PC-9 (cell line): Measurements from ENCODE around the gene PRUNE2. TPM values are rescaled to one million over a fixed set of nuclear protein-coding genes. Genes with fewer than 3 reads are reported as not detected.

Source experiments
- BruUV-seq: library from RNA; stranded (reverse); fragments of 400-500 nt; replicated peaks from 2 replicates; lab custom pipeline; 2021; lab: Mats Ljungman, UMichigan
- CTCF ChIA-PET: fragments of 300-600 bp; sonication (Branson Sonifier 250); formaldehyde crosslinking; loops from one replicate; lab custom pipeline; 2022; ENCODE audit warnings: antibody characterized with exemption; lab: Charles Lee
- POLR2A ChIA-PET: fragments of 300-600 bp; sonication (Branson Sonifier 250); formaldehyde crosslinking; loops from one replicate; lab custom pipeline; 2022; ENCODE audit warnings: antibody characterized with exemption; ENCODE audit not compliant: unreplicated experiment; lab: Charles Lee
- DNase-seq, 2 experiments: peaks; one replicate each; pipeline versions ENCODE4 v3.0.0 to v3.0.0-alpha.2; 2015 to 2022; ENCODE audit warnings: mixed read lengths in 1 of 2
- H2AFZ ChIP-seq: fragments of 200-600 bp; sonication (generic); 2 replicates; pipeline ENCODE4 v1.8.1; 2017; ENCODE audit warnings: antibody characterized with exemption
- H3F3A ChIP-seq: fragments of 200-600 bp; sonication (generic); 2 replicates; pipeline ENCODE4 v1.8.1; 2017; ENCODE audit warnings: antibody characterized with exemption, mild to moderate bottlenecking, low read depth; ENCODE audit not compliant: insufficient read depth
- H3K27ac ChIP-seq: fragments of 200-600 bp; sonication (generic); 2 replicates; pipeline ENCODE4 v1.6.1; 2016; ENCODE audit warnings: mixed run types
- H3K27me3 ChIP-seq: fragments of 200-600 bp; sonication (generic); 2 replicates; pipeline ENCODE4 v1.6.1; 2016; ENCODE audit warnings: low read depth, mixed run types; ENCODE audit not compliant: insufficient read depth
- H3K36me3 ChIP-seq: fragments of 200-600 bp; sonication (generic); 2 replicates; pipeline ENCODE4 v1.6.1; 2016; ENCODE audit warnings: low read depth, mixed run types
- H3K4me1 ChIP-seq: fragments of 200-600 bp; sonication (generic); replicated peaks from 2 replicates; pipeline ENCODE4 v1.6.1; 2016; ENCODE audit warnings: mixed run types; ENCODE audit not compliant: insufficient read depth
- H3K4me2 ChIP-seq: fragments of 200-600 bp; sonication (generic); 2 replicates; pipeline ENCODE4 v1.6.1; 2017; ENCODE audit warnings: mixed run types
- H3K4me3 ChIP-seq: fragments of 200-600 bp; sonication (generic); 2 replicates; pipeline ENCODE4 v1.6.1; 2016; ENCODE audit warnings: mixed run types
- H3K79me2 ChIP-seq: fragments of 200-600 bp; sonication (generic); 2 replicates; pipeline ENCODE4 v1.6.1; 2017; ENCODE audit warnings: low read depth, mixed run types
- H3K9me2 ChIP-seq: fragments of 200-600 bp; sonication (generic); 2 replicates; pipeline ENCODE4 v1.8.1; 2017; ENCODE audit warnings: mild to moderate bottlenecking; ENCODE audit not compliant: insufficient read depth
- H3K9me3 ChIP-seq: fragments of 200-600 bp; sonication (generic); 2 replicates; pipeline ENCODE4 v1.8.1; 2016; ENCODE audit warnings: low read depth; ENCODE audit not compliant: insufficient read depth
- H4K20me1 ChIP-seq: fragments of 200-600 bp; sonication (generic); 2 replicates; pipeline ENCODE4 v1.8.1; 2017; ENCODE audit not compliant: insufficient read depth
- EZH2 ChIP-seq: fragments of 200-600 bp; sonication (generic); IDR thresholded peaks from 2 replicates; pipeline ENCODE4 v1.8.0; 2017; ENCODE audit warnings: antibody characterized with exemption, low read depth
- intact Hi-C: fragments of 100-400 bp; cut with micrococcal nuclease; formaldehyde crosslinking; loops from one replicate; pipeline ENCODE4 v1.10.0; 2022; ENCODE audit not compliant: unreplicated experiment
- total RNA-seq: library from RNA; stranded (reverse); gene quantifications from 2 replicates; pipeline ENCODE4 v1.2.3, GENCODE V29; 2021
- TF ChIP-seq, protein P1 (sequence below): fragments of 200-600 bp; sonication (generic); conservative IDR thresholded peaks from 2 replicates; pipeline ENCODE4 v1.6.1; 2017; ENCODE audit warnings: mixed run types, antibody characterized with exemption, mild to moderate bottlenecking, moderate library complexity

The PRUNE2 gene
- total RNA-seq, 1 experiment from 2014 or later, result 0.20 TPM

DNA sequence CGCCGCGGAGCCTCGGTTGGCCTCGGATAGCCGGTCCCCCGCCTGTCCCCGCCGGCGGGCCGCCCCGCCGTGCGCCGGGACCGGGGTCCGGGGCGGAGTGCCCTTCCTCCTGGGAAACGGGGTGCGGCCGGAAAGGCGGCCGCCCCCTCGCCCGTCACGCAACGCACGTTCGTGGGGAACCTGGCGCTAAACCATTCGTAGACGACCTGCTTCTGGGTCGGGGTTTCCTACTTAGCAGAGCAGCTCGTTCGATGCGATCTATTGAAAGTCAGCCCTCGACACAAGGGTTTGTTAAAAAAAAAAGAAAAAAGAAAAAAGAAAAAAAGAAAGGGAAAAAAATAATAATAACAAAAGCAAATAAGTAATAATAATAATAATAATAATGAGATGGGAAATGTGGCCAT lies 334.2 kb downstream of the PRUNE2 start:
- TSS peak; percentile 24 for BruUV-seq
- DNase-seq, result peak in 1 of 2 experiments; percentile 16
- peaks cover 3% of the 10 kb centered on the region; the same call in 1 of the 2 replicates for H3K9me3 ChIP-seq
- H3K27ac ChIP-seq, result no peak overlapping the region
- H3K4me1 ChIP-seq, result no peaks in the 10 kb centered on the region
- H4K20me1 ChIP-seq, result no peaks in the 10 kb centered on the region
- H3K27me3 ChIP-seq, result no peaks in the 10 kb centered on the region
- H3K4me2 ChIP-seq, result no peak overlapping the region
- CTCF ChIA-PET, result no interaction called here
- intact Hi-C loops, result loop anchor here (10.0 kb wide), 2 partner anchors 83 to 197 kb away; no protein-coding TSS in a partner anchor
- POLR2A ChIA-PET, result interaction anchor here (0.7 kb wide), 1 partner anchor 110 kb away, joined by 5 read pairs; no protein-coding TSS in a partner anchor
- no peak overlapping the region for H3K4me3 ChIP-seq
- no peaks in the 10 kb centered on the region for H3K36me3 ChIP-seq
- TF ChIP-seq, protein P1, sequence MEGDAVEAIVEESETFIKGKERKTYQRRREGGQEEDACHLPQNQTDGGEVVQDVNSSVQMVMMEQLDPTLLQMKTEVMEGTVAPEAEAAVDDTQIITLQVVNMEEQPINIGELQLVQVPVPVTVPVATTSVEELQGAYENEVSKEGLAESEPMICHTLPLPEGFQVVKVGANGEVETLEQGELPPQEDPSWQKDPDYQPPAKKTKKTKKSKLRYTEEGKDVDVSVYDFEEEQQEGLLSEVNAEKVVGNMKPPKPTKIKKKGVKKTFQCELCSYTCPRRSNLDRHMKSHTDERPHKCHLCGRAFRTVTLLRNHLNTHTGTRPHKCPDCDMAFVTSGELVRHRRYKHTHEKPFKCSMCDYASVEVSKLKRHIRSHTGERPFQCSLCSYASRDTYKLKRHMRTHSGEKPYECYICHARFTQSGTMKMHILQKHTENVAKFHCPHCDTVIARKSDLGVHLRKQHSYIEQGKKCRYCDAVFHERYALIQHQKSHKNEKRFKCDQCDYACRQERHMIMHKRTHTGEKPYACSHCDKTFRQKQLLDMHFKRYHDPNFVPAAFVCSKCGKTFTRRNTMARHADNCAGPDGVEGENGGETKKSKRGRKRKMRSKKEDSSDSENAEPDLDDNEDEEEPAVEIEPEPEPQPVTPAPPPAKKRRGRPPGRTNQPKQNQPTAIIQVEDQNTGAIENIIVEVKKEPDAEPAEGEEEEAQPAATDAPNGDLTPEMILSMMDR, result no peak
- TF ChIP-seq EZH2, result no peak
- no peak overlapping the region for H2AFZ ChIP-seq
- no peaks in the 10 kb centered on the region for H3K79me2 ChIP-seq
- H3F3A ChIP-seq, result peaks cover 4% of the 10 kb centered on the region; the same call in 1 of the 2 replicates
- H3K9me2 ChIP-seq, result no peaks in the 10 kb centered on the region

GRCh38 chr9:76571288-76571687 lies 334.6 kb downstream of the PRUNE2 start:
- Histone ChIP-seq H3K4me3 (no peak overlapping the region), H3K4me2 (no peak overlapping the region), H3F3A (no peaks in the 10 kb centered on the region; the same call in 1 of the 2 replicates), H3K79me2 (no peaks in the 10 kb centered on the region), H3K4me1 (no peaks in the 10 kb centered on the region), H3K27me3 (no peaks in the 10 kb centered on the region), H3K27ac (no peak overlapping the region), H3K9me2 (no peaks in the 10 kb centered on the region), H3K36me3 (no peaks in the 10 kb centered on the region), H3K9me3 (peaks cover 3% of the 10 kb centered on the region; the same call in 1 of the 2 replicates), H2AFZ (no peak overlapping the region), H4K20me1 (no peaks in the 10 kb centered on the region)
- no peak for DNase-seq
- ChIA-PET POLR2A (interaction anchor here (0.6 to 0.7 kb wide), 2 partner anchors 110 to 112 kb away, joined by 4 to 5 read pairs; partner anchors contain the start of gene GCNT1), CTCF (no interaction called here)
- BruUV-seq, result no TSS peak
- TF ChIP-seq, protein P1, result no peak
- no peak for TF ChIP-seq EZH2
- intact Hi-C loops, result loop anchor here (10.0 kb wide), 2 partner anchors 84 to 196 kb away; no protein-coding TSS in a partner anchor

DNA sequence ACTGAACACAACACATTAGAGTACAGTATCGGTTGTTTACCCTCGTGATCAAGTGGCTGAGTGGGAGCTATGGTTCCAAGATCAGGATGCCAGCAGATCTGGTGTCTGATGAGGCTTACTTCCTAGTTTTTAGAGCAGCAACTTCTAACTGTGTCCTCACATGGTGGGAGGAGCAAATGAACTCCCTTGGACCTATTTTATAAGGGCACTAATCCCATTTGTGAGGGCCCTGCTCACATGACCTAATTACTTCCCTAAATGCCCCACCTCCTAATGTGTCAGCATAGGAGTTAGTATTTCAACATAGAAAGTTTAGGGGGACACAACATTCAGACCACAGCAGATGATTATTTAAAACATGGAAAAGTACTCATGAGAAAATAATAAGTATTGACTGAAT lies 335.1 kb downstream of the PRUNE2 start:
- BruUV-seq, result no TSS peak
- peaks cover 2% of the 10 kb centered on the region; the same call in 1 of the 2 replicates for H3K9me3 ChIP-seq
- H4K20me1 ChIP-seq, result no peaks in the 10 kb centered on the region
- no peaks in the 10 kb centered on the region for H3K4me1 ChIP-seq
- POLR2A ChIA-PET, result interaction anchor here (0.6 kb wide), 1 partner anchor 112 kb away, joined by 4 read pairs; the partner anchor contains the start of gene GCNT1
- H3F3A ChIP-seq, result no peaks in the 10 kb centered on the region
- no peak overlapping the region for H3K4me2 ChIP-seq
- H3K79me2 ChIP-seq, result no peaks in the 10 kb centered on the region
- H3K4me3 ChIP-seq, result no peak overlapping the region
- CTCF ChIA-PET, result no interaction called here
- TF ChIP-seq EZH2, result no peak
- no peaks in the 10 kb centered on the region for H3K27me3 ChIP-seq
- no peak for DNase-seq
- no peaks in the 10 kb centered on the region for H3K36me3 ChIP-seq
- H3K27ac ChIP-seq, result no peak overlapping the region
- intact Hi-C loops, result loop anchor here (10.0 kb wide), 2 partner anchors 84 to 196 kb away; no protein-coding TSS in a partner anchor
- no peaks in the 10 kb centered on the region for H3K9me2 ChIP-seq
- H2AFZ ChIP-seq, result no peak overlapping the region
